Effector memory CD4-positive, alpha-beta T cell (primary cell): Measurements from ENCODE around the gene LDLRAD3.
"Not testable (repeated sequence)": the region's sequence is repeated elsewhere in the genome, so short reads cannot be mapped to it uniquely, and the experiment has no call there.

Experiments
- DNase-seq, 3 donors: peaks; one replicate each; pipeline ENCODE4 v3.0.0-alpha.2; 2020
- H3K27ac ChIP-seq: 2 replicates; pipeline ENCODE4 v1.7.0; 2013; ENCODE audit warnings: mild to moderate bottlenecking, low read length, moderate library complexity; ENCODE audit not compliant: insufficient read depth, poor library complexity, severe bottlenecking
- H3K27me3 ChIP-seq: replicated peaks from 2 replicates; pipeline ENCODE4 v1.7.0; 2013; ENCODE audit warnings: mild to moderate bottlenecking, low read length; ENCODE audit not compliant: insufficient read depth, control insufficient read depth, poor library complexity, severe bottlenecking
- H3K36me3 ChIP-seq: 2 replicates; pipeline ENCODE4 v1.7.0; 2013; ENCODE audit warnings: mild to moderate bottlenecking, low read length, moderate library complexity; ENCODE audit not compliant: control insufficient read depth, insufficient read depth
- H3K4me1 ChIP-seq: 2 replicates; pipeline ENCODE4 v1.7.0; 2013; ENCODE audit warnings: low read length, mild to moderate bottlenecking; ENCODE audit not compliant: control insufficient read depth, insufficient read depth, poor library complexity, severe bottlenecking
- H3K4me3 ChIP-seq: 2 replicates; pipeline ENCODE4 v1.7.0; 2013; ENCODE audit warnings: low read length, low read depth, mild to moderate bottlenecking; ENCODE audit not compliant: insufficient read depth, poor library complexity, severe bottlenecking
- H3K9me3 ChIP-seq: 2 replicates; pipeline ENCODE4 v1.7.0; 2013; ENCODE audit warnings: mild to moderate bottlenecking, low read length, moderate library complexity; ENCODE audit not compliant: control insufficient read depth

LDLRAD3 gene

DNA sequence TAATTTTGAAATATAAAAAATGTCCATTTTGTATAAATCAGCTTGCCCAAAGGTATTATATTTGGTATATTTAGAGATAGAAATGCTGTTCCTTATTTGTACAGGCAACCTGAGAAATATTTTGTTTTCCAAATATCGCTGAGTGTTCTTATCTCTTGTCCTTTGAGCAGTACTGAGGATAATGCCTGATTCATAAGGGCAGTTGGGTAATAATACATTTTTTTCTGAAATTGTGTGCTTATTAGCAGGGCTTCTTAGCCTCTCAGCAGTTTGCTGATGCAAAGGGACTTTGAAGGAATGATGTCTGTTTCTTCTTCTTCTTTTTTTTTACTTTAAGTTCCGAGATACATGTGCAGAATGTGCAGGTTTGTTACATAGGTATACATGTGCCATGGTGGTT is 69.1 kb downstream of the LDLRAD3 start:
- no peak overlapping the region for H3K4me3 ChIP-seq
- H3K36me3 ChIP-seq = no peaks in the 10 kb centered on the region
- H3K27ac ChIP-seq = no peak overlapping the region
- no peaks in the 10 kb centered on the region for H3K9me3 ChIP-seq
- H3K27me3 ChIP-seq = no peaks in the 10 kb centered on the region
- no peaks in the 10 kb centered on the region for H3K4me1 ChIP-seq
- no peak for DNase-seq

GRCh38 chr11:36013446-36013845 is 69.6 kb downstream of the LDLRAD3 start:
- H3K27me3 ChIP-seq, H3K36me3 ChIP-seq, H3K4me3 ChIP-seq, H3K27ac ChIP-seq, H3K4me1 ChIP-seq, H3K9me3 ChIP-seq, DNase-seq: not testable (repeated sequence)

- Histone ChIP-seq H3K27ac (no peak overlapping the region), H3K4me1 (no peaks in the 10 kb centered on the region), H3K36me3 (no peaks in the 10 kb centered on the region), H3K9me3 (no peaks in the 10 kb centered on the region), H3K27me3 (no peaks in the 10 kb centered on the region), H3K4me3 (no peak overlapping the region)
- DNase-seq = no peak
These were observed 70.4 kb downstream of the LDLRAD3 start for GRCh38 chr11:36013950-36014897.

DNA sequence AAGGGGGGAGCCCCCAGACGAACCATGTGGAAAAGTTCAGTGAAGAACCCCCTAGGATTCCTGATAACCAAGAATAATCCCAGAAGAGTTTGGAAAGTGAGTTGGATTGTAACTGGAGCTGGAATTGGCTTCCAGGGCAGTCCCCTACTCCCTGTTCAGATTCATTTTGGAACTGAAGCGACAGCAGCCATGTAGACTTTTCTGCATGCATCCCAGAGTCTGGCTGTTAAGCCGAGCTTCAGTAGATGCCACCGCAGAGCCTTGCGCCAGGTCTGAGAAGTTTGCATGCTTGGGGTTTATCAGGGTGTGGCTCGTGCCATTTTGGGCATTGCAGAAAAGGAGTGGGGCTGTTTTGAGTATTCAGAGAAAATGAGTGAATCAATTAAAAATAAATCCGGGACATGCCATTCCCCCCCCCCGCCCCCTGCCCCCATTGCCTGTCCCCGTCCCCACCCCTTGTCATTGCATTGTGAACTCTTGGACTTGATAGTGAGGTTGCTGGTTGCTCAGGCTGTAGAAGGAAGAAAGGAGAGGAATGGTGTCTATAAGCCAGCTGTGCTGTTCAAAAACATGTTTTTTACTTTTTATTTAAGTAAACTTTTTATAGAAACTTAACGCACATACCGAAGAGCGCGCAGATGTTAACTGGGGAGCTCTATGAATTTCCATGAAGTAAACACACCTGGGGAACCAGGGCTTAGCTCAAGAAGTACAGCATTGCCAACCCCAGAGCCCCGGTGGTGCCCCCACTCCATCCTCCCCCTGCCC is 71.2 kb downstream of the LDLRAD3 start:
- Histone ChIP-seq H3K27ac (no peak overlapping the region), H3K4me1 (no peaks in the 10 kb centered on the region), H3K9me3 (no peaks in the 10 kb centered on the region), H3K27me3 (no peaks in the 10 kb centered on the region), H3K4me3 (no peak overlapping the region), H3K36me3 (no peaks in the 10 kb centered on the region)
- no peak for DNase-seq

GRCh38 chr11:36015799-36016198 is 71.9 kb downstream of the LDLRAD3 start:
- H3K4me1 ChIP-seq = no peaks in the 10 kb centered on the region

GRCh38 chr11:36016263-36016662 is 72.4 kb downstream of the LDLRAD3 start:
- H3K4me3 ChIP-seq = no peak overlapping the region
- no peaks in the 10 kb centered on the region for H3K4me1 ChIP-seq
- no peaks in the 10 kb centered on the region for H3K36me3 ChIP-seq
- H3K27ac ChIP-seq = no peak overlapping the region
- DNase-seq = no peak
- H3K27me3 ChIP-seq = no peaks in the 10 kb centered on the region
- no peaks in the 10 kb centered on the region for H3K9me3 ChIP-seq

More at GRCh38 chr11:36015799-36016198, 71.9 kb downstream of the LDLRAD3 start:
- Histone ChIP-seq H3K27me3 (no peaks in the 10 kb centered on the region), H3K9me3 (no peaks in the 10 kb centered on the region), H3K27ac (no peak overlapping the region), H3K4me3 (no peak overlapping the region), H3K36me3 (no peaks in the 10 kb centered on the region)
- DNase-seq = no peak

GRCh38 chr11:36016709-36017108 is 72.8 kb downstream of the LDLRAD3 start:
- H3K36me3 ChIP-seq = no peaks in the 10 kb centered on the region

GRCh38 chr11:36019005-36019596 is 75.2 kb downstream of the LDLRAD3 start:
- Histone ChIP-seq H3K4me3 (no peak overlapping the region), H3K36me3 (no peaks in the 10 kb centered on the region), H3K27me3 (no peaks in the 10 kb centered on the region), H3K9me3 (no peaks in the 10 kb centered on the region), H3K27ac (no peak overlapping the region), H3K4me1 (no peaks in the 10 kb centered on the region)
- no peak for DNase-seq

More at GRCh38 chr11:36016709-36017108, 72.8 kb downstream of the LDLRAD3 start:
- Histone ChIP-seq H3K27ac (no peak overlapping the region), H3K4me1 (no peaks in the 10 kb centered on the region), H3K27me3 (no peaks in the 10 kb centered on the region), H3K4me3 (no peak overlapping the region), H3K9me3 (no peaks in the 10 kb centered on the region)
- no peak for DNase-seq

DNA sequence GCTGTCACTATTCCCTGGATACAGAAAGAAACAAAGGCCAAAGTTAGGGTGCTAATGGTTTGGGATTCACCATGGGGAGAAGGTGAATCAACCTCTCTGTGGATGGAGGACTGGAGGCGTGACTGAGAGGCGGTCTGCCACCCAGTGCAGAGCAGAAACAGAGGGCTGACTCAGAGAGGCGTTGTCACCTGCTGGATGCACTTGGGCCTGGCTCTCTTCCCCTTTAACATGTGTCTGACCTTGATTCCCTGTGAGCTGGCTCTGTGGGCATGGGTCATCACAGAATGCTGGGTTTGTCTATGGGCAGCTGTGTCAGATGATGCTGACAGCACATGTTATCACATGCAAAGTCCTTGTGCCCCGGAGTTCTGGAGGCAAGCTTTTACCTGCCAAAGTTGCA is 75.9 kb downstream of the LDLRAD3 start:
- no peaks in the 10 kb centered on the region for H3K27me3 ChIP-seq
- H3K27ac ChIP-seq = no peak overlapping the region
- no peak for DNase-seq
- H3K4me1 ChIP-seq = no peaks in the 10 kb centered on the region
- no peaks in the 10 kb centered on the region for H3K36me3 ChIP-seq
- no peaks in the 10 kb centered on the region for H3K9me3 ChIP-seq
- H3K4me3 ChIP-seq = no peak overlapping the region
